HepG2 (cell line): ENCODE measurements around the gene SLC22A5. TPM values are rescaled to one million over a fixed set of nuclear protein-coding genes. Genes with fewer than 3 reads are reported as not detected.

ENCODE experiments used
- ATAC-seq: fragments of 200-7000 bp; cut with Tn5 transposase; 3 replicates; pipeline ENCODE4 v1.9.1; 2020; ENCODE audit warnings: mild to moderate bottlenecking, moderate library complexity
- BruUV-seq: library from RNA; stranded (reverse); fragments of 400-500 nt; replicated peaks from 2 replicates; lab custom pipeline; 2021; lab: Mats Ljungman, UMichigan
- CTCF ChIA-PET: fragments of 300-600 bp; formaldehyde crosslinking; extraction: SDS; loops from one replicate; lab custom pipeline; 2021; ENCODE audit warnings: low total read pairs, inconsistent platforms, low intra/inter-chr PET ratio; lab: Yijun Ruan, JAX
- POLR2A ChIA-PET: fragments of 350-600 bp; sonication (Branson Sonifier 250); formaldehyde crosslinking; loops from one replicate; lab custom pipeline; 2020; ENCODE audit warnings: antibody characterized with exemption, inconsistent platforms; lab: Yijun Ruan, JAX
- DNase-seq: peaks from one replicate; pipeline ENCODE4 v3.0.0-alpha.2; 2015; ENCODE audit warnings: low spot score
- FAIRE-seq: peaks from 3 replicates; lab custom pipeline; 2011; peaks lifted over from hg19 to GRCh38; lab: Jason Lieb, UNC
- H2AFZ ChIP-seq: one replicate; pipeline ENCODE4 v1.6.1; 2011; ENCODE audit warnings: low read length, inconsistent platforms
- H3K27ac ChIP-seq: fragments of 300-600 bp; 3 replicates; pipeline ENCODE4 v1.8.0; 2011; ENCODE audit warnings: mixed run types, mild to moderate bottlenecking, mixed read lengths, low read length, inconsistent platforms; ENCODE audit not compliant: insufficient read depth; ENCODE audit errors: extremely low read length
- H3K27me3 ChIP-seq, 2 experiments: fragments of 200-600 bp in 1 of 2; 2 replicates in 1 of 2; 3 replicates in 1 of 2; pipeline versions ENCODE4 v1.6.0 to v1.8.0; 2011; ENCODE audit warnings: low read length in 2 of 2, mild to moderate bottlenecking in 2 of 2, moderate library complexity in 2 of 2, inconsistent platforms in 1 of 2; ENCODE audit not compliant: insufficient read depth in 2 of 2, control insufficient read depth in 1 of 2
- H3K36me3 ChIP-seq, 2 experiments: fragments of 200-600 bp in 1 of 2; replicated peaks in 1 of 2; 2 replicates in 1 of 2; 3 replicates in 1 of 2; pipeline versions ENCODE4 v1.5.1 to v1.8.0; 2011; ENCODE audit warnings: low read length in 2 of 2, inconsistent platforms in 1 of 2; ENCODE audit not compliant: insufficient read depth in 2 of 2, control insufficient read depth in 1 of 2
- H3K4me1 ChIP-seq: 2 replicates; pipeline ENCODE4 v1.5.1; 2012; ENCODE audit warnings: low read length, inconsistent platforms; ENCODE audit not compliant: insufficient read depth
- H3K4me2 ChIP-seq: 2 replicates; pipeline ENCODE4 v1.6.0; 2011; ENCODE audit warnings: low read depth, low read length, inconsistent platforms
- H3K4me3 ChIP-seq, 3 experiments: fragments of 200-600 bp in 1 of 3; sonication (generic), shearing (Covaris generic) in 1 of 3; replicated peaks in 1 of 3; 2 replicates each; pipeline ENCODE4 v1.5.1; 2011 to 2016; ENCODE audit warnings: low read length in 3 of 3, inconsistent platforms in 2 of 3, low read depth in 2 of 3, mild to moderate bottlenecking in 2 of 3, control low read depth in 1 of 3, mixed read lengths in 1 of 3; ENCODE audit not compliant: insufficient read depth in 1 of 3
- H3K79me2 ChIP-seq: one replicate; pipeline ENCODE4 v1.6.1; 2011; ENCODE audit warnings: low read length, inconsistent platforms; ENCODE audit not compliant: insufficient read depth
- H3K9ac ChIP-seq: 2 replicates; pipeline ENCODE4 v1.6.0; 2011; ENCODE audit warnings: mild to moderate bottlenecking, low read depth, low read length, inconsistent platforms; ENCODE audit not compliant: insufficient read depth
- H3K9me3 ChIP-seq: 2 replicates; pipeline ENCODE4 v1.5.1; 2012; ENCODE audit warnings: mild to moderate bottlenecking, low read length
- H4K20me1 ChIP-seq: 2 replicates; pipeline ENCODE4 v1.6.0; 2011; ENCODE audit warnings: inconsistent platforms, mild to moderate bottlenecking, low read length, moderate library complexity; ENCODE audit not compliant: insufficient read depth
- ARID5B ChIP-seq: IDR thresholded peaks from 2 replicates; pipeline ENCODE4 v1.4.0; 2020; ENCODE audit warnings: mild to moderate bottlenecking, missing genetic modification reagents
- ATRX ChIP-seq: sonication (generic); formaldehyde crosslinking; IDR thresholded peaks from 2 replicates; pipeline ENCODE4 v1.4.0; 2020; ENCODE audit warnings: missing genetic modification reagents, borderline replicate concordance
- BCL6 ChIP-seq: IDR thresholded peaks from 2 replicates; pipeline ENCODE4 v1.6.1; 2016; ENCODE audit warnings: missing genetic modification reagents, missing compliant biosample characterization
- ERF ChIP-seq: IDR thresholded peaks from 2 replicates; pipeline ENCODE4 v1.6.1; 2018; ENCODE audit warnings: missing biosample characterization, missing genetic modification reagents
- FOXA3 ChIP-seq: IDR thresholded peaks from 2 replicates; pipeline ENCODE4 v1.6.1; 2016; ENCODE audit warnings: missing genetic modification reagents, missing compliant biosample characterization
- FOXP1 ChIP-seq, 2 experiments: fragments of 450-650 bp in 1 of 2; IDR thresholded peaks; 2 replicates each; pipeline ENCODE4 v1.6.1; 2017 to 2018; ENCODE audit warnings: antibody characterized with exemption in 1 of 2
- FOXP4 ChIP-seq: sonication (generic); formaldehyde crosslinking; IDR thresholded peaks from 2 replicates; pipeline ENCODE4 v1.4.0; 2020; ENCODE audit warnings: missing genetic modification reagents
- PAXIP1 ChIP-seq: sonication (generic); formaldehyde crosslinking; conservative IDR thresholded peaks from 2 replicates; pipeline ENCODE4 v1.4.0; 2020; ENCODE audit warnings: mild to moderate bottlenecking, missing genetic modification reagents, moderate library complexity
- RARA ChIP-seq: IDR thresholded peaks from 2 replicates; pipeline ENCODE4 v1.6.1; 2016; ENCODE audit warnings: missing genetic modification reagents, missing compliant biosample characterization
- ZNF10 ChIP-seq: sonication (generic); formaldehyde crosslinking; IDR thresholded peaks from 2 replicates; pipeline ENCODE4 v1.4.0; 2020; ENCODE audit warnings: mild to moderate bottlenecking, low read depth, missing genetic modification reagents, borderline replicate concordance
- ZNF513 ChIP-seq: sonication (generic); formaldehyde crosslinking; conservative IDR thresholded peaks from 2 replicates; pipeline ENCODE4 v1.5.0; 2020; ENCODE audit warnings: missing genetic modification reagents
- ZNF670 ChIP-seq: sonication (generic); formaldehyde crosslinking; IDR thresholded peaks from 2 replicates; pipeline ENCODE4 v1.8.0; 2022; ENCODE audit warnings: mild to moderate bottlenecking, missing genetic modification reagents, borderline replicate concordance
- WGBS: methylation state at CpG from one replicate; pipeline ENCODE4 v1.1.6; 2017; ENCODE audit warnings: low lambda C conversion rate; 5-methylcytosine and 5-hydroxymethylcytosine counted together
- in situ Hi-C: cut with HindIII; loops from 2 replicates; pipeline ENCODE4 v1.10.0; 2017; ENCODE audit warnings: low pct_unique_long_range_greater_than_20kb; ENCODE audit not compliant: extremely low pct_ligation_motif_present
- intact Hi-C: fragments of 100-400 bp; cut with micrococcal nuclease; formaldehyde crosslinking; loops from one replicate; pipeline ENCODE4 v1.10.0; 2022; ENCODE audit not compliant: unreplicated experiment
- polyA plus RNA-seq, 8 experiments: library from polyadenylated mRNA; depleted of rRNA in 3 of 8; stranded (reverse) in 7 of 8; unstranded in 1 of 8; fragments of >200 nt; fragmentation: Illumina TruSeq in 4 of 8; extraction: Trizol in 4 of 8; gene quantifications; 2 replicates each; pipeline versions ENCODE4 v1.2.1 to v1.2.3, GENCODE V29; 2011 to 2016; ENCODE audit warnings: low read depth in 4 of 8, missing spikeins in 1 of 8, mixed read lengths in 1 of 8; ENCODE audit not compliant: insufficient read depth in 1 of 8
- total RNA-seq, 5 experiments: library from RNA; depleted of rRNA; stranded (reverse); fragments of >200 nt; fragmentation: Illumina TruSeq; extraction: Trizol; gene quantifications; 2 replicates each; pipeline ENCODE4 v1.2.3, GENCODE V29; 2016; ENCODE audit warnings: low read depth in 1 of 5

Gene SLC22A5
- total and polyA plus RNA-seq, 2 of the 13 experiments (the other 11 are each of a cell fraction or from before 2014, with no cell fraction given) = 7.1 to 15.1 TPM

GRCh38 chr5:132380741-132381140, 11.2 kb downstream of the SLC22A5 start (continued):
- TF ChIP-seq ERF = no peak
- TF ChIP-seq ZNF513 (CRISPR knock-in tag) = no peak
- TF ChIP-seq ZNF670 = no peak

- in situ Hi-C loops = loop anchor here (10.0 to 25.0 kb wide), 2 partner anchors 113 to 281 kb away; partner anchors contain the start of genes IL13, IL4 and IRF1
- ChIA-PET CTCF (no interaction called here), POLR2A (interaction anchor here (1.0 to 1.6 kb wide), 3 partner anchors 13 to 114 kb away, joined by 4 to 6 read pairs (median 4); partner anchors contain the start of genes IRF1 and SLC22A5)
- DNase-seq (peak; percentile 45), FAIRE-seq (peak; percentile 44), ATAC-seq (peak; percentile 68)
- intact Hi-C loops = no loop called here
- BruUV-seq = no TSS peak
- no peak overlapping the region for H3K27ac ChIP-seq
- peaks cover 35% of the 10 kb centered on the region for H3K4me1 ChIP-seq
- H3K4me3 ChIP-seq = no peak overlapping the region
- H3K27me3 ChIP-seq = no peaks in the 10 kb centered on the region
- H4K20me1 ChIP-seq = no peaks in the 10 kb centered on the region
- no peak overlapping the region for H3K9ac ChIP-seq
- peaks cover 2 to 15% of the 10 kb centered on the region in 2 experiments; a peak in 3 of 5 replicates for H3K36me3 ChIP-seq
- WGBS = 31% methylated on average over 1 of the region's 1 CpG
- no peaks in the 10 kb centered on the region for H3K9me3 ChIP-seq
- no peak overlapping the region for H3K4me2 ChIP-seq
- H2AFZ ChIP-seq = no peak overlapping the region
- no peaks in the 10 kb centered on the region for H3K79me2 ChIP-seq
- TF ChIP-seq BCL6 (peak; percentile 79), FOXA3 (CRISPR knock-in tag) (peak; percentile 52; the same call in 1 of the 2 replicates), FOXP4 (CRISPR knock-in tag) (peak; percentile 64), ZNF10 (no peak), ARID5B (CRISPR knock-in tag) (0 out of 2 replicates have a peak, but pooled peaks have one; percentile 23), PAXIP1 (CRISPR knock-in tag) (peak; percentile 41), ATRX (CRISPR knock-in tag) (no peak), FOXP1 (IDR thresholded peaks at IDR 0.05) (no peak), FOXP1 (CRISPR knock-in tag; IDR thresholded peaks at IDR 0.05) (peak; percentile 73), RARA (CRISPR knock-in tag) (peak; percentile 82)
These were observed 12.1 kb downstream of the SLC22A5 start for GRCh38 chr5:132381614-132382013.
